GM18868 (cell line): ENCODE measurements around the gene NME3.
"Not testable (repeated sequence)": the region's sequence is repeated elsewhere in the genome, so short reads cannot be mapped to it uniquely, and the experiment has no call there.

Experiments used
- ATAC-seq: cut with Tn5 transposase; IDR thresholded peaks from one replicate; pipeline ENCODE4 v1.9.1; 2021; ENCODE audit warnings: mild to moderate bottlenecking, moderate library complexity; ENCODE audit not compliant: unreplicated experiment

NME3 gene

DNA sequence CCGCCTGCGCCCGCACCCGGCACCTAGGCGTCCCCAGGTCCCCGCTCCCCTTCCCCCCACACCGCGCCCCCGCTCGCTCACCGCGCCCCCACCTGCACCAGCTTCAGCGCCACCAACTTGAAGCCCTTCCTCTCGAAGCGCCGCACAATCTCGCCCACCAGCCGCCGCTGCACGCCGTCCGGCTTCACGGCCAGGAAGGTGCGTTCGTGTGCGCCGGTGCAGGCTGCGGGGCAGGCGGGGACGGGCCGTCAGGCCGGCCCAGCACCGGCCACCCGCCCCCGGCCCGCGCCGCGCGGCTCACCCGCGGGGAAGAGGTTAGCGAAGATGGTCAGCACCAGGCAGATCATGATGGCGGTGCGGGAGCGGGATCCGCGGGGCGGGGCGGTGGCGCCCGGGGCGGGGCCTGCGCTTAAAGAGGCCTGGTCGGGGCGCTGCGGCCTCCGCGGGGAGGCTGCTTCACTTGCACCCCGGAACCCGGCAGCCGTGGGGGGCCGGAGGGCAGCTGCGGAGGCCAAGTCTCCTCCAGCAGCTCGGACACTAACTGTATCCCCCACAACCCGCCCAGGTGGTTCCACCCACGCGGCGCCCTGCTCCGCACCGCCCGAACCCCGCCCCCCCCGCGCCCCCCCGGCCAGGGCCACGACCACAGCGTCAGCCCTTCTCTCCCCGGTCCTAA lies at the start of gene NME3:
NME3 (minus strand) TSS at position 356 of the 676 bp plus-strand sequence; CDS start at position 347, 9 bp downstream.
- no peak for ATAC-seq

DNA sequence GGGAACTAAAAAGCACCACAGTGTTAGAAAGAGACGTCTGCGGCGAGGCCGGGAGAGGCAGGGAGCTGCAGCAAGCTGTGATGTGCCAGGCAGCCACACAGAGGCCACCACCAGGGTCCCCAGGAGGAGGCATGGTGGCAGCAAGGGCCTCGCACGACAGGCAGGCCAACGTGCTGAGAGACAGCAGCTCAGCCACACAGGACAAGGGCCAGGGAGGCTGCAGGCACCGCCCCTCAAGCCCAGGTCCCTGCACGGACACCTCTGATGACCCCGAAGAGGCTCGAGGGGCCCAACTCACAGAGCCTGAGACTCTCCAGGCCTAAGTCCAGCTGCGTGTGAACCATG lies 49.6 kb upstream of the NME3 start:
- ATAC-seq, result no peak

DNA sequence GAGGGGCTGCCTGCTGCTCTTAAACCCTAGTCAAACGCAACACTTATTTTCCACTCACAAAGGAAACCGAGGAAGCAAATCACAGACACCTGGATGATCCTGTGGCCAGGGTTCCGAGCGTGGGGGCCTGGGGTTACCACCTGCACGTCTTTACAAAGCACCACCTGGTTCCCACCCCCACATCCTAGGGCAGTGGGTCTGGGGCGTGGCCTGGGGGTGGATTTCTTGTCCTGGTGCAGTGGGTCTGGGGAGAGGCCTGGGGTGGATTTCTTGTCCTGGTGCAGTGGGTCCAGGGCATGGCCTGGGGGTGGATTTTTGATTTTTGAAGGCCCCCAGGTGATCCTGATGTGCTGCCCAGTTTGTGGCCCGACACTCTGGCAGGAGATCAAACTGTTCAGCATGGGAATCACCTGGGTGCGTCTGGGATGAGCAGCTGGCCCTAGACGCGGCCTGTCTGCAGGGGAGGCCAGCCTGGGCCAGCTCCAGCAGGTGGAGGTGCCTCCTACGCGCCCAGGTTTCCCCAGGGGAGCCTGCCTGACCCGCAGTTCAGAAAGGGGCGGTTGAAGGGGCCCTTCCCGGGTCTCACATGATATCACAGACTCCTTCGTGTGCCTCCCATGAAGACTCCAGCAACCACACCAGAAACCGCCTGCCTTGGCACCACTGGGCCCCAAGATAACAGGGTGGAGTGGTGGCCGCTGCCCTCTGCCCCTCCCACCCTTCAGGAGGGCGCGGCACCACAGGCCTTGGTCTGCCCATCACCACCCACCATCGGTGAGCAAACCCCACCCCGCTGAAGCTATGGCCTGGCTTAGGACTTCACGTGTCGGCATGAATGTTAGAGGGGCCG lies 49.0 kb upstream of the NME3 start:
- ATAC-seq, result no peak

DNA sequence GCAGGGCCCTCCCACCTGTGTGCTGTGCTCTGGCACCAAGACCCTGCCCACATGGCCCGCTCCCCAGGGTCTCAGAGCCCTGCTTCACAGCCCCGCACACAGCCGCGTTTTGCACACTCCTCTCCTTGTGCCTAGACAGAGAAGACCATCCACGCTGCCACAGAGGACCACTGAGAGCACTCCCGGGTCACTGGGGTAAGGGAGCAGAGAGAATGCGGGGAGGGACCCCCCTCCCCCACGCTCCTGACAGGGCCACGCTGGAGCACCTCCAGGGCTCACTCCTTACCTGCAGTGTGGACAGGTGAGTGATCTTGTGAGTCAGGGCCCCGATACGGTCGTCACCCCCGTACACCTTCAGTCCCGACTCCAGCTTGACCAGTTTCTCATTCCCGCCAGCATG lies 48.3 kb upstream of the NME3 start:
- ATAC-seq, result no peak

DNA sequence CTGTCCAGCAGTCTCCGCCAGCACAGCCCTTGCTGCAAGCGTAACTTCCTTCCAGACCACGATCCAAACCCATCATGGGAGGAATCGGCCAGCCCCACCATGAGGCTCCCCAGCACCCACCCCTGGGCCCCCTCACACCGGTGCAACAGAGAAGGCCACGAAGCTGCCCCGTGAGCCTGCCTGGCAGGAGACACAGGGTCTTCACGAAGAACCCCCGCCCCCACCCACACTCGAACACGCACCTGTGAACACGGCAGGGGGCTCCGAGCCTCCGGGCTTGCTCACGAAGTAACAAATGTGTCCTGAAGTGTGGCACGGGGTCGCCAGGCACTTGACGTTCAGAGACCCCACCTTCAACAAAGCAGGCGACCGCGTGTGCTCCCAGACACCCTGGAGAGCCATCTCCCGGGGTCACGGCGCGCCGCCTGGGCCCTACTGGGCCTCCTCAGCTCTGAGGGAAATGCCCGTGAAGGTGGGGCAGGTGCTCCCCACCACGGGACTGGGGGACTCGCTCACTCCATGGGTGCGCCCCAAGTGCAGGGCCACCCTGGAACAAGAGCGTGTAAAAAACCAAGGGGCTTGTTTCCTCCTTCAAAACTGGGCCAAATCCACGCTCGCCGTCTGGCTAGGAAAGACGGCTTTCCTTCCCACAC lies 47.7 kb upstream of the NME3 start:
- ATAC-seq, result no peak

DNA sequence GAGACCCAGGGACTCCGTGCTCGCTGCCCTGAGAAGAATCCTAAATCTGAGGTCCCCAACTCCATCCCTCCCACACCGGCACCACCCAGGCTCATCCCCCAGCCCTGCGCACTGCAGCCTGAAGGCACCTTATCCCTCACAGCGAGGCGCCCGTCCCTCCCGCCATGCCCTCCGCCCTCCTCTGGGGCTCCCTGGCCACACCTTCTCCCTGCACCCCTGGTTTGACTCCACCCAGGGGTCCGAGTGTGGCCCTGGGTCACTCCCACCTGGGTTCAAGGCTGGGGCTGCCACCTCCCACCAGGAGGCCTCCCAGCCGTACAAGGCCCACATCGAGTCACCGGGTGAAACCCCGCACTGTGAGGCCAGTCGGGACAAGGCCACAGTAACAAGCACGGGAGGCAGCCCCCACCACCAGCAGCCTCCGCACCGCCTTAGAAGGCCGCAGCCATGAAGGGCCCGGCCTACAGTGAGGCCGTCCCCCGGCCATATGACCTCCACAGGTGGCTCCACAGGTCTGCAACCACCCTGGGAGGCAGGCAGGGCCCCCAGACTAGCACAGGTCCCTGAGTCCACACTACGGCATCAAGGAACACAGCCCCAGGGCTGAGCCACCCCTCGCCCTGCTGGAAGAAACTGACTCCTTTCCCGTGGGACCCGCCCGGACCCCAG lies 47.0 kb upstream of the NME3 start:
- no peak for ATAC-seq

DNA sequence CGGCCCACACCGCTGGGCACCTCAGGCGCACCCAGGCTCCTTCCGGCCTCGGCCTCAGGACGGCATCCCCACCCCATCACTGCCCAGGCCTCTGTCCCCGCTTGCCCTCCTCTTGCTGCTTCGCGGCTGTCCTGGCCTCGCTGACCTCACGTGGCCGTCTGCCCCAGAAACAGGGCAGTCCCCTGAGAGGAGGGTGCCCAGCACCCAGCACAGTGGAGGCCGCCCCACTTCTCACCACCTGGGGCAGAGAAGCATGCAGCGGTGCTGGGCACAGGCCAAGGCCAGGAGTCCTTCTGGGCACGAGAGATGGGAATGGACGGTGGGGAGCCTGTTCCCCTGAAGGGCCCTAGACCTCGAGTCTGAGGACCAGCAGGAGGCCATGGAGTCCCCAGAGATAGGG lies 46.4 kb upstream of the NME3 start:
- ATAC-seq, result no peak

DNA sequence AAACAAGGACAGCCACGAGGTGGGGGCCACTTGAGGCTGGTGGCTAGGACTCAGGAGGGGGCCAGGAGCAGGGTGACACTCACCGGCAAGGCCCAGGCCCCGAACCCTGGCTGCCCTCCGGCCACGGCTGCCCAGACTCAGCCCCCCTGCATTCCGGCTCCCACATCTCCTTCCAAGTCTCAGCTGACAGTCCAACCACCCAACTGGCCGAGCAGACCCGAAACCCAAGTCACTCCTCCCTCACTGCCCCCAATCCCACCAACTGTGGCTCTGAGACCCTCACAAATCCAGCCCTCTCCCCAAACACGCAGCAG lies 45.9 kb upstream of the NME3 start:
- no peak for ATAC-seq

DNA sequence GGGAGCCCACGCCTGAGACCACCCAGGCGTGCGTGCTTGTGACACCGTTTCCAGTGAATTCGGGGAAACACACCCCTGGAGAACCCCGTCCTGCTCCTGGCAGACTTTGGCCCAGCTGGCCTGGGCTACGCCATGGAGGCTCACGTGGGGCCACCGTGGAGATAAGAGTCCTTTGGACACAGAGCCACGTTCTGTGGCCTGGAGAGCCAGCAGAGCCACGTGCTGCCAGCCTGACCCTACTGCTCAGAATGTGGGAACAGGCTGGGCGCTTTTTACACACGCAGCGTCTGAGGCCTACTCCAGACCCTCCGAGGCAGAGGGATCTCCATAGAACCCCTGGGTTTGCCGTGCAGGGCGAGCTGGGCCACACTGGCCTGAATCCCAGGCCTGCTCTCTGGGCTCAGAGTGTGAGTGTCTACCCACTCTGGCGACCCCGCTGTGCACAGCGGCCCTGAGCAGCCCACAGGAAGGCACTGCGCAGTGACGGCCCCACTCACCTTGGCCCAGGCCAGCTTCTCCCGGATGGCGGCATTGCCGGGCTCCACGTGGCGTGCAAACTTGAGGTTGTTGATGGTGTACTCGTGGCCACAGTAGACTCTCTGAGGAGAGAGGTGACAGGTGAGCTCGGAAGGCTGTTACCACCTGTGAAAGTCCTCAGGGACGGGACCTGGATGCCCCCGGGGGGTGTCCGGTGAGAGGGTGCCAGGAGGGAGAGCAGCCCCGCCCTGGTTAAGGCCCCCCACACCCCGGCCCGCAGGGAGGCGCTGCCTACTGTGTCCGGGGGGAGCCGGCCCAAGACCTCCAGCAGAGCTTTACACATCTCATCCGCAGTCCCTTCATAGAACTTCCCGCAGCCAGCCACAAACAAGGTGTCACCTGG lies 45.3 kb upstream of the NME3 start:
- ATAC-seq, result no peak

DNA sequence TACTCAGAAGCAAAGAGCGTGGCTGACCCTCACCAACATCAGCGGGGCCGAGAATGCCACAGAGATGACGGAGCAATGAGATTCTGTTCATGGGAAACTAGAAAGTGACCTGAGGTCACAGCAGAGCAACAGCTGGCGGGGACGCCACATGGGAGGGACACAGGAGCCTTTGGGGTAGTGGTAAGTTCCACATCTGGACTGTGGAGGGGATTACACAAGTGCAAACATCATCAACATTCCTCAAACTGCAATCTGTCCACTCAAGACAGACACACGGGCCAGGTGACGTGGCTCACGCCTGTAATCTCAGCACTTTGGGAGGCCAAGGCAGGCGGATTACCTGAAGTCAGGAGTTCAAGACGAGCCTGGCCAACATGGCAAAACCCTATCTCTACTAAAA lies 44.1 kb upstream of the NME3 start:
- no peak for ATAC-seq

DNA sequence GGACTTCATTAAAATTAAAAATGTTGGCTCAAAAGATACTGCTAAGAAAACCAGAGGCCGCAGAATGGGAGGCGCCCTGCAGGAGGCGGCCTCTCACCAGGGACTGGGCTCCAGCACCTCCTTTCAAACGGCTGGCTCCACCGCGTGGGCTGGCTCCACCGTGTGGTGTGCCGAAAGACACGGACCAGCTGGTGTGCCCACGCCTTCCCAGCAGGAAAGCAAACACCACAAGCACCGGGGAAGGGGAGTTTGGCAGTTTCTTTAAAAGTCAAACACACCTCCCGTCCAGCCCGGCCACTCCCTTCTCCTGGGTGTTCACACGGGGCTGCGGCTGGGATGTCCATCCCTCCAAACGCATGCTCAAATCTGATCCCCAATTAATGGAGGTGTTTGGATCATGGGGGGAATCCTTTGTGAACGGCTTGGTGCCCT lies 41.4 kb upstream of the NME3 start:
- ATAC-seq, result no peak

DNA sequence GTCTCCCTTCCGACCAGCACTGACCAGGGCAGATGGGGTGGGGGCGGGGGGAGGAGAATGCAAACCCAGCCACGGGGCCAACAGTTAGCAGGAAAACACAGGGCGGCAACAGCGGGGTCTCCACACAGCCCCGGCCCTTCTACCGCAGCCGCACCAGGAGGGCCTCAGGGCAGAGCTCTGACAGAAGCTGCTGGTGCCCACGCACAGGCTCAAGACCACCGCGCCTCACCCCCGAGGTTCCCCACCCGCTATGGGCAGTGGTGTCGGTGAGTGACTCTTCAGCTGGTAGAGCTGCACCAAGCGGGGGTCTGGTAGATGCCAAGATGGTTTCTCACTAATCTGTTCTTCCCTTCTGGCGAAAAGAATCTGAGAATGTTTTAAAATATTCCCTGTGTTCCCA lies 39.2 kb upstream of the NME3 start:
- ATAC-seq, result no peak

DNA sequence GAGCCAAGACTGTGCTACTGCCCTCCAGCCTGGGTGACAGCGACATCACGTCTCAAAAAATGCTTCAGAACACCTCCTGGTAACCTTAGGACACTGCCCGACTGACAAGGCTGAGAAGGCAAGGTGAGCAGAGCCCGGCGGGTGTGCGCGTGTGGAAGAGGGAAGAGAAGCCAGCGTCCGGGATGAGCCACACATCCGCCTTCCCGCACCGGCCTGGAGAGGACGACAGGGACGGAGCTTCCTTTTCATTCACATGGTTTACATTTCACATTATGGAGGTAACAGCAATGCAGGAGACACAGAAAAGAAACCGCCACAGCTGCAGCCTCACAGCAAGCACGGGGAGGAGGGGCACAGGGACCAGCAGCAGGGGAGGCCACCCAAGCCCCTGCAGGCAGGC lies 38.8 kb upstream of the NME3 start:
- no peak for ATAC-seq

DNA sequence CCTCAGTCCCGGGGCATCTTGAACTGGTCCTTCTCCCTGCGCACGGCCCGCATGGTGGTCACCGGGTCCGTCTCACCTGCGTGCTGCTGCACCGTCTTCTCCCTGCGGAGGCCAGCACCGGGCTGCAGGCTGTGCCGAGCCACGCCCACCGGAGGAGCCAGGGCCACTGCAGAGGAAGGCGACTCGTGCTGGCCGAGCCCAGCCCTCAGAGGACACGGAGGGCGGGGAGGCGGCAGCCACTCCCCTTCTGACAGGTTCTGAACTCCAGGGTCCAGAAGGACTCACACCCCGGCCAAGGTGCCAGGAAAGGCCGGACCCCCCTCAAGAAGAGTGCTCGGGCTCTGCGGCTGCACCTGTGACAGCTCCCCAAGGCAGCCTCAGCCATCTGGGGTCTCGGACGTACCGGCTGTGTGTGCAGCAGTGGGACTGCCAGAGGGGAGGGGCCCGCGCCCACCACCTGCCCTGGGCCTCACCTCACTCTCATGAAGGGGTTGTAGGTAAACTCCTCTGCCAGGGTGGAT lies 38.0 kb upstream of the NME3 start:
- no peak for ATAC-seq

DNA sequence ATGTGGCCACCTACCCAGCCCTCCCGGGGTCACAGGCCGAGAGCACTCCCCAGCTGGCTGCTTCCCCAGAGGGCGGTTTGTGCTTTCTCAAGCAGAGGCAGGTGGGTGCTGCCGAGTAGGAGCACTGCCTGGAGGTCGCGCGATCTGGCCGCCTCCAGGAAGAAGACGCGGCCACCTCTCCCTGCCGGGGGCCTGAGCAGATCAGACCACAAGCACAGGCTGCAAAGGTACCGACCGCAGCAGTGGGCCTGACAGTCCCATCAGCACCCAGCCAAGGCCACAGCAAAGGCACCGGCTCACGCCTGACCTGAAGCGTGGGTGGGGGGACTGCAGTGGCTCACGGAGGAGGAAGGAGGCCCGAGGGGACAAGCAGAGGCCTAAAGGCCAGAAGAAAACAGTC lies 37.3 kb upstream of the NME3 start:
- no peak for ATAC-seq

DNA sequence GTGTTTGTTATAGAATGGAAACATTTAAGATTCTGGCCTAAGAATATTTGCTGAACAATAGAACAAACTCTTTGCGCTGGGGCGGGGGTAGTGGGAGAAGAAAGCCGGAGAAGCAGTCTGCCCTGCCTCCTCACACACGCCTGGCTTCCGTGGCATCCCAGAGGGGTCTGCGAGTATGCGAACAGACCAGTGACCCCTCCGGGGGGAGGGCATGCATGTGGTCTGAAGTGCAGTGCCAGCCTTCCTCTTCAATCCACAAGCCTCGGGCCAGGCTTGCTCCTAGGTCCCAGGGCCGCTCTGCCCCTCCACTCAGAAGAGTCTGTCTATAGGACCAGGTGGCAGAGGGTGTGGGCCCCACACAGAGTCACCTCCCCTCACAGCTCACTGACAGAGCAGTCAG lies 36.3 kb upstream of the NME3 start:
- no peak for ATAC-seq

DNA sequence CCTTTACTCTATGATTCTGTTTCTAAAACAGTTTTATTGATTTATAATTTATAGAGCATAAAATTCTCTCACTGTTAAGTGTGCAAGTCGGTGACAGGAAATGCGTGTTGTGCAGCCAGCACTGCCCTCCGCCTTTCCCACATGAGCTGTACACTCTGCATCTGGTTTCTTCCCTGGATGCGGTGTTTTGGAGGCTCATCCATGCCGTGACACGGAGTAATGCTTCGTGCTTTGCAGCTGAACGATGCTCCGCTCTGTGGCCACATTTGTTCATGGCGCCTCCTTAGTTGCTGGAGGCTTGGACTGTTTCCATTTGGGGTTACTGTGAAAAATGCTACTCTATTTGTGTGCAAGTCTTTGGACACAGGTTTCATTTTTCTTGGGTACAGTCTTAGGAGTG lies 29.4 kb upstream of the NME3 start:
- ATAC-seq, result no peak

DNA sequence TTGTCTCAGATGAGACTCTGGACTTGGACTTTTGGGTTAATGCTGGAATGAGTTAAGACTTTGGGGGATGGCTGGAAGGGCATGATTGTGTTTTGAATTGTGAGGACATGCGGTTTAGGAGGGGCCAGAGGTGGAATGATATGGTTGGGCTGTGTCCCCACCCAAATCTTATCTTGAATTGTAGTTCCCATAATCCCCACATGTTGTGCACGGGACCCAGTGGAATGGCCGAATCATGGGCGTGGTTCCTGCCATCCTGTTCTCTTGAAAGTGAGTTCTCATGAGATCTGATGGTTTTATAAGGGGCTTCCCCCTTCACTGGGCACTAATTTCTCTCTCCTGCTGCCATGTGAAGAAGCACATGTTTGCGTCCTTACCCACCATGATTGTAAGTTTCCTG lies 27.9 kb upstream of the NME3 start:
- not testable (repeated sequence) for ATAC-seq

DNA sequence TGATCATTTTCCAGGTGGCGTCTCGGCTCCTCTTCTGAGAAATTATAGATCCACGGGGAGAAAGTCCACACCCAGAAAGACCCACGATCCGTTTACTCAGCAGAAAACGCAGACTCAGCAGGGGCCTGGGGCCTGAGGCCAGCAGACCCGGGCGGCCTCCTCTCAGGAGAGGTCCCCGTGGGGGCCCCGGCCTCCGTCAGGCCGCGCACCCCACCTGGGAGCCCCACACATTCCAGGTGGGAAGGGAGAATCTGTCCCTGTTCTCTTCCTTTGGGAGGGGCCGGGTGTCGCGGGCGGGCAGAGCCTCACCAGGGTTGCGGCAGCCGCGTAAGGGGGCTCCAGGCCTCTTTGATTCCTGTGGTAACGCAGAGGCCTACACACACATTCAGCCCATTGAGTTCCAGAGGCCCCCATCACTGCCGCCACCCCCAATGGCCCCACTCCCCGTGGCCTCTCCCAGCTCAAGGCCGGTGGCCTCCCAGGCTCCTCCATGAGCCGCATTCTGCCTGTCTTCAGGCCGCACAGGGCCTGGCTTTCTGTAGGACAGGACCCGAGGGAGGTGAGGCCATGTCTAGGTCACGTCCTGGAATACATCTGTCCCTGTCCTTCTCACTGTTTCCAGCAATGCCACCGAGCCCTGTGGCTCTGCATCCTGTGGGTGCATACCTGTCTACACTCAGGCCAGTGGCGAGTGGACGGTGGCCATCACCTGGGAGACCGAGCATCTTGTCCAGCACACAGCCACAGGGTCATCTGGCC lies 23.7 kb upstream of the NME3 start:
- ATAC-seq, result no peak
